Amniotic epithelial cell (primary cell): Measurements from ENCODE around the gene ZIC4.

ENCODE experiments used
- DNase-seq: peaks from one replicate; pipeline ENCODE4 v3.0.0-alpha.2; 2010; ENCODE audit warnings: low read depth

Gene ZIC4

DNA sequence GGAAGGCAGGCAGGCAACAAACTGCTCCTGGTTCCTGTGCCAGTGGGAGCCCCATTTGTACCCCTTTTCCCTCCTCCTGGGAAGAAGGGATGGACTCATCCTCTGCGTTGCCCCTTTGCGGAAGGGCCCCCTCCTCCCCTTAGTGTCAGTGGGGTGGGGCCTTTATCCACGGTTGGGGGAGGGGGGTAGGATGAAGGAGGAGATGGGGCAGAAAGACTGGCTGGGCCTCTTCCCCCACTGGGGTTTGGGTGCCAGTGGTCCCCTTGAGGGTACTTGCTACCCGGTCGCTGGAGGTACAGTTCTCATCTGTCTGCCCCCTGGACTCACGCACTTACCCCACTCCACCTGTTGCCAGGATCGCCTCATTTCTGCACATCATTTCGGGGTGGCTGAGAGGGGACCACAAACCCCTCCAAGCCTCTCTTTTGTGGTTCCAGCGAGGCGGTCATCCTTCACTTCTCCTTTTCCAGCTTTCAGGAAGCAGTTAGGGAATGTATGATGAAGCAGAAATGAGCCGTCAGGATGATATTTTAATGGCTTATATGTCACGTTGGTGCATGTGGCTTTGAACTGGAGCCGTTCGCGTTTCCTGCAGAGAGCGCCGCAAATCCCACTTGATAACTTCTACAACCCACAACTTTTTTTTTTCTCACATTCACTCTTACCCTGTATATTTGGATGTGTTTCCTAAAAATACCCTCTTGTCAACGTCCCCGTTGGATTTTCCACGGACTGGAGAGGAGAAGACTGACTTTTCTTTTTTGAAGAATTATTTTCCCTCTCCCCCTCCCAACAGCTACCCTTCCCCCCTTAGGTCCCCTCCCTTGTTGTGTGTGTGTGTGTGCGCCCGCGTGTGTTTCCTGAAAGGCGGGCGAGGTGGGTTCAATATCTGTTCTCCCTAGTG lies at the start of gene ZIC4:
Gene ZIC4 (minus strand): TSS at position 516 of the 904 bp plus-strand sequence. CDS start 3,746 bp downstream, outside the sequence.
- DNase-seq = no peak

DNA sequence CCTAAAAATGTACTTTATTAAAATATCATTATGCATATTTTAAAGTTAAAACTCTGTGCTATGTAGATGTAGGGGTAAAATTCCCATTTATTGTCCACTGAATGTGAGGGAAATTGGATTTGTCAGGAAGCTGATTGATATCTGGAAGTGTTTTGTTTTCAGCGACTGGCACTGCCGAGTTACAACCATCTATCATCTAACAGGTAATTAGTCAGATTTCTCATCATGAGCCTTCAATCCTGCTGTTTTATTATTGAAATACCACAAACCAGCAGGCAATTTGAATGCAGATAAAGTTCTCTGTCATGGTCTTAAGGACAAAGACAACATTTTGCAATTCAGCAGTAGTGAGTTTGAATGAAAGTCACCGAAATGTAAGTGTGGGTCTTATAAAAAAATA lies 43.3 kb upstream of the ZIC4 start:
- no peak for DNase-seq

DNA sequence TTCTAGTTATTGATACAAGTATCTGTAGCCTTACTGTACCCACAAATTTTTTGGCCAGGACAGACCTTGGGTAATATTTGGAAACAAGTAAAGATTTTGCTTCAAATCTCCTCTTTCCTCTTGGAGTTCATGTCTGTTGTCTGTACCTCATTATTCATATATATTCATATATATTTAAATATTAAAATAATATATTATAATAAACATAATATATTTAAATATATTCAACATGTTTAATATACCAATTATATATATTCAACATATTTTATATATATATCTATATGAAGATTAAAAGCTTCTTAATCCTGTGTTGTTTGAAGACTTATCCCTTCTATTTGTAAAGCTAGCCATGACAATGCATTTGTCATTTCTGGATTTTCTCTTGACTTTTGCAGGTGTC lies 40.9 kb upstream of the ZIC4 start:
- DNase-seq = no peak

DNA sequence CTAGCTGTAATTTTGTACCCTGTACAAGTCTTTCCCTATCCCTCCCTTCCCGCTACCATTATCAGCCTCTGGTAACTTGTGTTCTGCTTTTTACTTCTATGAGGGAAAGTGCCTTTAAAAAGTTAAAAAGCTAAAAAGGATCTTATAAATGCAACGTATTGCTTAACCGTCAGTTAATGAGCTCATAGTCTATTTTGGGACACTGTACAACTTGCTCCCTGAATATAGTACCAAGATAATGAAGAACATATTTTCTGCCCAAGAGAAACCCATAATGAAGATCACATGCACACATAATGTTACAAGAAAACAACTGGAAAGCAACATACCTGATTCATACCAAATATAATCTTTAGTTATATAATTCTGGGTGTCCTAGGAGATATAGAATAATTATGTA lies 25.4 kb upstream of the ZIC4 start:
- no peak for DNase-seq

DNA sequence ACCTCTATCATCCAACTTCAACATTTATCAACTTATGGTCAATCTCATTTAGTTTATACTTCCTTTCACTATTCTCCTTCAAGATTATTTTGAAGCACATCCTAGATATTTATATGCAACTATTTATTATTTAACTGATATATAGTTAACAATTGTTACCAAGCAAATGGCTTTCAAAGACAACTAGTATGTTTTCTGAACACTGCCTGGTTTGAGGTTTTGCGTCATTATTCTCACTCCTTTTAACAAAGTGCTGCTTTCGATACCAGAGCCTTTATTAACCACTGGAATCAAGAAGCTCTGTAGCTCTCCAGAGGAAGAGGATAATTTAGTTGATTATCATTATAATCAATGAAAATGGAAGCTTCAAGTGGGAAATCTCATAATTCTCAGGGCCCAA lies 22.4 kb upstream of the ZIC4 start:
- no peak for DNase-seq

DNA sequence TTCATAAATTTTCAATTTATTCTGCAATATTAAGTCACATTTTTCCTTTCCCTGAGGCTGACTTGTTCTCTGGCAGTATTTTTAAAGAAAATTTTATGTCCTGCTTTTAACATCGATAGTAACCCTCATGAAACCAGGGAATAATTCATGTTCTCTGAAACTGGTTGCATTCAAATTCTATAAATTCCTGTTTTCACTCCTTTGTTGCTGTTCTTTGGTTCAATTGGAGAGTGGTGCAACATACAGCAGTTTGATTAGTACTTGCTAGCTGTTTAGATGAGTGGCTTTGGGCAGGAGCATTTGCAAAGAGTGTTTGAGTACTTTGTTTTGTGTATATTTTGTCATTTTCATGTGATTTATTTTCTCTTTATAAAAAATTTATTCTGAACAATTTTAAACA lies 22.0 kb upstream of the ZIC4 start:
- DNase-seq = no peak

DNA sequence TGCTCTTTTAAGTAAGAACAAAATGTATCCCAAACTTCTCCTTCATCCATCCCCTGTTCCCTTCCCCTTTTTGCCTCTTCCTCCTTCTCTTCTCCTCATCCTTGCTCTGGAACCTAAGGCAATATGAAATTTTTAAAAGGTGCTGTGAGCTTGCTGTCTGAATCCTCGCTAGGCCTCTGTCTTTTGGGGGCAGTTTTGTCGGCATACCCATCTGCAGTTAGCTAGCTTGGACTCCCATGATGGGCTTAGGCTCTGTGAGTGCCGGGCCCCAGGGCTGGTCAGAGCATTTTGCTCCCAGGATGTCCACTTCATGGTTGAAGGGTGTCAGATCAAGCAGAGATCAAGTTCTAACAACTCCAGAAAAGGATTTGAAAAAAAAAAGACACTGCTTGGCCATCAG lies 21.4 kb upstream of the ZIC4 start:
- DNase-seq = no peak

DNA sequence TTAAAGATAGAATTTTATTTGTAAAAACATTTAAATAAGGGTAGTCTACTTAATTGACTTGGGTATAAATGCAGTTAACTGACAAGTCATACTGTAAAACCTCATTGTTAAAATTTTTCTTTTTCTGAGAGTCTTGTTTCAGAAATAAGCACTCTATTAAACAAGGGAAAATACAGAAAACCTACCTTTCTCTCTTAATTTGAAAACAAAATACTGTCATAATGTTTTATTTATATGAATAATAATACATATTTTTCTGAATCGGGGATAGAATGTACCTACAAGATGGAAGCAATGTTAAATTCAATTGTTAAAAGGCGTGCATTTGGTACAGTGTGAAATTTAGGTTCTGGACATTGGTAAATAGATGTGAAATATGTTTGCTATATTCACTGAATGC lies 20.6 kb upstream of the ZIC4 start:
- no peak for DNase-seq

DNA sequence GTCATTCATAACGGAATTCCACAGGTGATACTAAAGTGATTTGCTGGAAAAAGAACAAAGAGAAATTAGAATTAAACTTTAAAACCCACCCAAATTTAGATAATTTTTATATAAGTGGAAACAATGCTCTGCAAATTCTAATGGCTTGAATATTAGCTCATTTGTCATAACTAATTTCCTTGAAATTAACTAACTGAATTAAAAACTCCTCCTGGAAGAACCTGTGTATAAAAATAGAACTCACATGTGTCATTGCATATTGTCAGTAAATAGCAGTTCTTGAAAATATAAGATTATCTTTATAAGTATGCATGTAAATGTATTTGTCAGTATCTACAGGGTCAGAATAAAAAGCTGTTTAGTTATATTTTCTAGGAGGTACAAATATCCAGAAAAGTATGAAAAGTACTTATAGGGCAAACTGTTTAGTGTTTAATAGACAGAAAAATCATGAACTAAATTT lies 19.1 kb upstream of the ZIC4 start:
- DNase-seq = no peak

DNA sequence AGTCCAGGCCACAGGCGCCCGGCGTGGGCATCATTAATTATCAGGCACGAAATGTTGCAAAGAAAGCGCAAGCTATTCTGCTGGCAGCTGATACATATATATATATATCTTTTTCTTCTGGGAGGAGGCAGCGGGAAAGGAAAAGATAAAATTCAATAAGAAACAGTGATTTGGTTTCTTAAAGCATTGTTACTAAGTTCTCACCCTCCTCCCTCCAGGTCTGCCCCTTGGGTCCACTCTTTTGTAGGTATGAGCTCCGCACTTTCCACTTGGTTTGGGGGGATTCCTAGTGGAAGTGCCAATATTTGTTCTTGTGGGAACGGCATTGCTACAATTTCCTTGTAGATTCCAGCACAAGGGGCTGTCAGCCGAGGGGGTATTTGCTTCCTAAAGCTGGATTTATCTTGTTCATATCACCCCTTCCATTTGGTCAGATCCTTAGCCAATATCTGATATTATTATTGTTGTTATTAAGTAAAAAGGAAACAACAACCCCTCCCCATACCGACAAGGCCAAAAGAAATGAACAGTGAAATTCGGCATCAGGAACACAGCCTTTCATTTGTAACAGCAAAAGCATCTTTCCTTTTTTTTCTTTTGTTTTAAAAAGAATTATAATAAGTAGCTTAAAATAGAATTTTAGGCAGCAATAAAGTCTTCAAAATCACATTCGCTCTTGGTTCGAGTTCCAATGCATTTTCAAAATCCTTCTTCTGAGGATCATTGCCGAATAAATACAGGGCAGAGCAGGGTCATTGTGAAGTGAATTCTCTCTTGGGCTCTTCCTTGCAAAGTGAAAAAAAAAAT lies 18.4 kb upstream of the ZIC4 start:
- no peak for DNase-seq

DNA sequence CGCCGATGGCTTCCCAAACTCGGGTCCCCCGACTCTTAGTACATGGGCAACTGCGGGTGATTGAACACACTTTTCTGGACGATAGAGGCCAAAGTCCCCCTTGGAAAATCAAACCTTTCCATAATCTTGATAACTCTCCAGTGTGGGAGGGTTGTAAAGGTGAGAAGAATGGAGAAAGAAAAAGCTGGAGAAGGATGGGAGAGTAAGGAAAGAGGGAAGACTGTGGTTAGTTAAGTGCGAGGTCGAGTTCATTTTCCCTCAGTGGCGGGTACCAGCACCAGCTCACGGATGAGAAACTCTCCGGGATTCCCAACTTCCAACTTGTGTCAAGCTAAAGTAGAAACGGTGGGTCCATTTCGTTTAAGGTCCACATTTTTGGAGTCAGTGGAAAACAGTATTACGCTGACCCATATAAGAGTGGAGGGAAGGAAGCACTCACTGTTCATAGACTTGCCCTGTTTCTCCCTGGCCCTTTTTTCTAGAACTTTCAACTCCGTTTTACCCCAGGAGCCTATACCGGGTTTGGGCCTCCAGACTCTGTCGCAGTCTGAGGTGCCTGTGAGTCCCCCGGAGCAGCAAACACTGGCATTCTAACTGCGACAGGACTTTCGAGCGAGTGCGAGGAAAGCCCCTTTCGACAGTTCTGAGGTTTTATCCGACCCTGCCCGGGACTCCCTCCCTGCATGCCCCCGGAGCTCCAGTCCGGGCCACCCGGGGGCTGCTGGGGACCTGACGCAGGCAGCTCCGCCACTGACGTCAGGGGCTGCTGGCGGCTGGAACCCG lies 17.6 kb upstream of the ZIC4 start:
- no peak for DNase-seq

DNA sequence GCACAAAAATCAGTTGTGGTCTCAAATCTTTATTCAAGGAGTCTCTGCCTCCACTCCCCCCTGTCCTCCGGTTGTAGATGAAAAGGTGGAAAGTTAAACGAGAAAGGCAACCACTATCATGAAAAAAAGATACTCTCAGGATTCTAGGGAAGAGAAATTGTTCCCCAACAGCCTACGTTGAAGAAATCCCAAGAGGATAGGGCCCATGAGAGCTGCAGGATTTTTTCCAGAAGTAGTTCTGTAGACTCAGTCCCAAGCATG lies 17.1 kb upstream of the ZIC4 start:
- DNase-seq = no peak

DNA sequence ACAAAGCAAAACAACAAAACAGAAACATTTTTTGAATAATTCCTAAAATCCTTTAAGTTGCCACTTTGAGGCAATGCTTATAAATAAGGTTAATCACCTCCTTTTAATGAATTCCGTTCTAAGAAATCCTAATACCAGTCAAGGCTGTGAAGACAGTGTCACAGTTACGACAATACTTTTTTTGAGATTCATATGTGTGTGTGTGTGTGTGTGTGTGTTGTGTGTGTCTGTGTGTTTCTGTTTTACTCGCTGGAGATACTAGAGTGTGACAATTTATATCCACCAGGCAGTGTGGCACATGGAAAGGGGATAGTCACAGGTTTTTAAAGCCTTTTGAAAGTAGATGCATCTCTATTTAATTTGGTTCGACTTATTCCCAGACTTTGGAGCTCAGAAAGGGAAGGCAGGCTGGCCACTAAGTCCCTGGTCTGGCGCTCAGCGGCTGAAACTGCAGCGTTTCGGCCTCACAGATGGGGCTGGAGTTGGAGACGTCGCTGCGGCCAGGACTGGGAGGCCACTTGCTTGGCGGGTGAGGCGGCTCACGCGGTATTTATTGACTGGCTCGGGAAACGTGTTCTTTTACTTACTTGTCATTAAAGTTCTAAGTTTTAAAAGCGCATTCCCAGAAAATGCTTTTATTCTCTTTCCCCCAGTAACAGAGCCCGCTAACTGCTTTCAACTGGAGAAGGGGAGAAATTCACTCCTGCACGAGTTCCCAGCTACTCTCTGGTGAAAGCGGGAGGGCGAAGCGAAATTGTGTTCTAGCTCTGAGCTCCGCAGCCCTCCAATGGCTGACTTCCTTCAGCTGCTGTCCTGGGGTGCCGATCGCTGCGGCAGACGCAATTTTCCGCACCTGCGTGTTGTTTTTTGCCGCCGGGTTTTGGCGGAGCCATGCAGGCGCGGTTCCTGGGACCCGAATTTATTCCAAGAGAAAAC lies 16.5 kb upstream of the ZIC4 start:
- no peak for DNase-seq

DNA sequence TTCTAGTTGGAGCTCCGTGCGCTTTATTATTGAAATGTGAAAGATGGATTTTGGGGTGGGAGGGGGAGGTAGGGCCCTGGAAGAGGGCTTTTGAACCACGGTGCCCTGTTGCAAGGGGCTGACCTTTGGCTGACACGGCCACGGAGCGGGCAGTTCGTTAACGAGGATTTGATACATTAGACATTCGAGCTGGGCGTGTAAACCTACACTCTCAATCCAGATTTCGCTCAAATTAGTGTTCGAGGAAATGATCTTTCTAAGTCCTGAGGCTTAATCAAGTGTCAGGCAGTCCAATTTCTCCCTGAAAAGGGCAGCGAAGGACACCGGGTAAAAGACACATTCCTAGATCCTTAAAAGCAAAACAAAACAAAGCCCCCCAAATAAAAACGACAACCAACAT lies 15.9 kb upstream of the ZIC4 start:
- DNase-seq = no peak

DNA sequence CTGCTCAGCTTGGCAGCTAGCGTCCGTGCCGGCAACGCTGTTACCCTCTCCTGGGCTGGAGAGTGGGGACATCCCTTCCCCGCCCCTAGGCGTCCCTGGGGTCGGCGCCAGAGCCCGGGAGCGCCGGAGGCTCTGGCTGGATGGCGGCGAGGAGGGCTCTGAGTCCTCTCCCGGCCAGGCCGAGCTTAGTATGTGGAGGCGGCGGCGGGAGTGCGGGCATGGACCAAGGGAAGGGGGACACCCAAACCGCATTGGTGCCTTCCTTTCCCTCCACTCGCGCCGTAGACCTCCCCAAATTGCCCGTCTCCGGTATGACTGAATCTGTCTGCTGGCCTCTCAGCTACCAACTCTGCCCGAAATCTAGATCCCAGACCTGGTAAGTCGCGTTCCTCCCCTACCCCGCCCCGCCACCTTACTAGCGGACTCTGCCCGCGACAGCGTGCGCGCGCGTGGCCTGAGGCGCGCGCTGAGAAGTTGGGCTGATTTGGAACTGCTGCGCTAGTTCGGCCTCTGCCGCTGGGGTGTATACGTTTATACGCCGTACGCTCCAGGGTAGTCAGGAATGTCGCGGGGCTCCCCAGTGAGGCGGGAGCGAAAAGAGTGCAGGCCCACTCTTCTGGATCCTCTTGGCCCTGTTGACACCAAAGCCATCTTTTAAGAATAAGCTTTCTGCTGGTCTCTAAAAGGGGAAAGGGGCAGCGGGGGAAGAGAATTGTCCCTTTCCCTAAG lies 15.0 kb upstream of the ZIC4 start:
- DNase-seq = no peak

DNA sequence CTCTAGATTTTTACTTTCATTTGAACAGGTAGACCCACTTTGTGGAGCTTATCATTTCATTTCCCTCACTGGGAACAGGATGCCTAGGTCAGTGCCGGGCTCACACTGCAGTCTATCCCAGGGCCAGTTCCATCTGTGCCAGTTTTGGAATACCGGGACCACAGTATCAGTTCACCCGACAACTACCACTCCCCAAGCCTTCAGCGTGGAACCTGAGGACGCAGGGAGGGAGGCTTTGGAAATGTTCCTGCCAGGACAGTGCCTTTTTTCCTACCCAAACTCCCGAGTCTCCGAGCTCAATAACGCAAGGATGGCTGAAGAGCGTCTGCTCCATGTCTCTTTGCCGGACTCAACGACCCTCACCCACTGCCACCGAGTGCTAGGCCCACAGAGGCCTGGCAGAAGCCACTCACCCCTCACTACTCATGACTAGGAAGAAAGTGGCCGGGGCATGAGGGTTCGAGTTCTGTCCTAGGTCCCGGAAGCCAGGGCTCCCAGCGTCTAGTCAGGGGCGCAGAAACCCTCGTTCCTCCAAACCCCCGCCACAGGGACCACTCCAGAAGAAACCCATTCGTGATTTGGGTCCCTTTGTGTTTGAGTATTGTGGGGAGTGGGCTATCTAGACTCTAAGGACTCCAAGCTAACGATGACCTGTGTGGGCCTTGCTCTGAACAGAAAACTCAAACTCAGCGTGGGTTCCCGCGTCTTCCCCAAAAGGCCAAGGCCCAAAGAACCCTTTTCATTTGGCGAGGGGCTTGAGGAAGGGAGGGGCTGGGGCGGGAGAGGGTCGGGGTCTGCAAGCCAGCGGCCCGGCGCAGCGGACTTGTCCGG lies 14.2 kb upstream of the ZIC4 start:
- no peak for DNase-seq

DNA sequence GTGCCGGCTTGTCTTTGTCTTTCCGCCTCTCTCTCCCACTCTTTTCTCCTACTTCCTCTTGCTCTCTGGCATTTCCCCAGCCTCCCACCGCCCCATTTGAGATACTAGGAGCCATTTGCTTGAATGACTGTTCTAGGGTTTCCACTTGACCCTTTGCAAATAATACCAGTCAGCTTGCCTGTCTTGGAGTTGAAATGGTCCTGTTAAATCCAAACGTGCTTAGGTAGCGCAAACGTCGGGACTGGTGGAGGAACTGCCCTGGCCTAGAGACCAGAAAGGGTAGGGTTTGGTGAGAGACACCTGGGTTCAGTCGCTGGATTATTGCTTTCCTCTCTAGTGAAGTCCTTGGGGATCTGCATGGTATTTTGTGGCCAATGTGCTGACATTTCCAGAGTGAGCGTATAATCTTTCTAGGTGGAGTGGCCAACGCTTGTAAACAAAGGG lies 13.5 kb upstream of the ZIC4 start:
- DNase-seq = no peak

DNA sequence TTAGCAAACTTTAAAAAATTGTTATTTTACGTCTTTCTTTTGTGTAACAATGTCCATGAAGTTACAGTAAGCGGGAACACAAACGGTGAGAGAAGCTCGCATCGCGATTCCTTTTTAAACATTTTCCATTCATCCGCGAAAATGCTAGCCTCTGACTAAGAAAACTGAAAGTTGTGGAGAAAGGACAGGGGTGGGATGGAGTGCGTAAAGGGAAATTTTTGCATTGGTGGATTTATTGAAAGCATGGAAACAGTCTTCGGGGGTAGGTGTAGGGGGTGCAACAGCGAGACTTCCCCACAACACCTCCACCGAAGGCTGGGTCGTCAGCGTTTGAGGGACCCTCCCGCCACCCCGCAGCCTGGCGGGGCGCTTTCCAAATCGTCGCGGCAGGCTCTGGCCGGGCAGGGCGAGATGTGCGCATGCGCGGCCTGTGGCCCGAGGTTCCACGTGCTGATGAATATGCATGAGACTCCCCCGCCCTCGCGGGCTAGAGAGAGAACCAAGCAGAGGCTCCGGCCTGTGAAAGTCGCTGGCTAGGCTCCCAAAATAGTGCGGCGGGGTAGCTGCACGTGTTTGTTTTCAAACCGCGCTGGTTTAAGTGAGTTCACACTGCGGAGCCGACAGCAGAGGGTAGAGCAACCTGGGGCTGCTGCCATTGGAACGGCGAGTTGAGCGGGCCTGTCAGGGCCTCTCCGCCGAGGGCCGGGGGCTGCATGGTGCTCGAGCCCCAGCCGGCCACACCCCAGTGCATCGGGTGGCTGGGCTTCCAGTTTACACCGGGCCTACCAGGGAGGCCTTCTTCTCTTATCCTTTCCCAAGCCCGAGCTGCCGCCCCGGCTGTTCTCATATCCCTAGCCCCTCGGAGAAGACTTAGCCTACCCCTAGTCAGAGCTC lies 12.7 kb upstream of the ZIC4 start:
- no peak for DNase-seq

DNA sequence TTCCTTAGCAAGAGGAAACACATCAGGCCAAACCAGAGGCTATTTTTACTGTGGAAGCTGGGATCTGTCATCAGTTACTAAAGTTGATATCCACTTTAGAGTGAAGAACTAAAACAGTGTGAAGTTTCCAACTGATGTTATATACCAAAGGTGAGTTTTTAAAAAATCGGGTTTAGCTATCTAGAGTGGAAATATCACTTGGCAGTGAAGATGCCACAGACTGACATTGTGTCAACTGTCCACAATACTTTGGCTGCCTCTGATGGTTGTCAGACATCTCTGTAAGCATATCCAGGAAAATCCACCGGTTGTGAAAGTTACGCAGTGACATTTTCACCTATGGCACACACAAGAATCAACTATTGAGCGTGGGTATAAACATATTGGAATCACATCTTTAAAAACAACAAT lies 12.0 kb upstream of the ZIC4 start:
- no peak for DNase-seq
